ENCODE data around the gene COPA.

Gene COPA

DNA sequence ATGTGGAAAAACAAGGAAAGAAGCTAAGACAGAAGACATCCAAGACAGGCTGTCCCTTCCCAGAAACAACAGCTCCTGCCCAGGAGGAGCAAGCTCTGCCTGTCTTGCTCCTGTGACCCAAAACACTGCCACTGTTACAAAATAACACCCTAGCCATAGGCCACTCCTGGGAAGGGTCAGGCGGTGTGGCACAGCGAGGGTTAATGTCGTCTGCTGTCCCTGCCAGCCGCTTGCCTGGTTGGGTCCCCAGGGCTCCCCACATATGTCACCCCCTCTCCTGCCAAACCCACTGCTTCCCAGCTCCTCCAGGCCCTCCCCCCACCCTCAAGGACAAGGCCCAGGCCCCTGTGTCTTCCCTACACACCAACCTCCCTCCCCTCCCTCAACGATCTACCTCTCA lies 20.0 kb upstream of the COPA start:
- no peak for DNase-seq (ENCODE audit: low read depth in 2 of 2)

DNA sequence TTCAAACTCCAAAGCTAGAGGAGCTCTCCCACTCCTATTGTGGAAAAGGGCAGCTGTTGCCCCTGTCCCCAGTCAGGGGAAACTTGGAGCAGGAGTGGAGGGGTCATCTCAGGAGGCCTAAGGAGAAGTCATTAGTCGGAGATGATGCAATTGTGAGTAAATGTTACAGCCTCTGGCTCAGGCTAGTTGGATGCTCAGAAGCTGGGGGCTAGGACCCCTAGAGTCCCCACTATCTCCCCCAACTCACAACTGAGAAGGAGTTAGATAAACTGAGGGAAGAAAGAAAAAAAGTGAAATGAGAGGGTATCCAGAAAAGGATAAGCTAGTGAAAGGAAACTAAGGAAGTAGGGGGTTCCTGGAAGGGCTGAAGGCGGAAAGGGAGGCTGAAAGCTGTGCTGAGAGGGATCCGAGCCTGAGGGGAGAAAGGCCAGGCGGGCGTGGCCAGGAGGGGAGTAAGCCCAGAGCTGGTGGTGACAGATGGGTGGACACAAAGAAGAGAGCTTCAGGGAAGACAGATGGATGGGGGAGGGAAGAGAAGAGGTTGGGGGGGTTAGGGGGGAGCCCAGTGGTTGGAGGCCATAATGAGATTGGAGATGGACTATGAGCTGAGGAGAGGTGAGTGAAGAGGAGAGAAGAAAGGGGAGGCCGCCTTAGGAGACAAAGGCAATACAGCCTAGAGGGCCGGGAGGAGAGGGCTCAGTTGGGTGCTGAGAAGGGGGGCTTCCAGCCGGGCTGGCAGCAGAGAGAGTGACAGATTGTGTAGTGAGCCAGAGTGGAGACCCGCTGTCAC lies 19.3 kb upstream of the COPA start:
- DNase-seq (ENCODE audit: low read depth in 2 of 2): no peak

DNA sequence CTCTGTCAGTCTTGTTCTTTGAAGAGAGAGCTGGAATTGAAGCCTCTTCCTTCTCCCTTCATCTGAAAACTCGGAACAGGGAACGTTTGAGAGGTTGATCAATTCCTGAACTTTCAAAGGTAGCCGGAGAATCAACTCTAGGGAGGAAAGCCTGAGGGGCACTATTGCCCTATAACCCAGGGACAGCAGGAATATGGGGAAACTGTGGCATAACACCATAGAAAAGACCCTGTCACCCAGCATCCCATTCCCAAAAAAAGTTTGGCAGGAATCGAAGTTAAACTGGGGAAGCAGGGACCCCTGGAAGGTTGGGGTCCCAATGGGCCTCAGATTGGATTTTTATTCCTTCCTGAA lies 18.7 kb upstream of the COPA start:
- no peak for DNase-seq (ENCODE audit: low read depth in 2 of 2)

DNA sequence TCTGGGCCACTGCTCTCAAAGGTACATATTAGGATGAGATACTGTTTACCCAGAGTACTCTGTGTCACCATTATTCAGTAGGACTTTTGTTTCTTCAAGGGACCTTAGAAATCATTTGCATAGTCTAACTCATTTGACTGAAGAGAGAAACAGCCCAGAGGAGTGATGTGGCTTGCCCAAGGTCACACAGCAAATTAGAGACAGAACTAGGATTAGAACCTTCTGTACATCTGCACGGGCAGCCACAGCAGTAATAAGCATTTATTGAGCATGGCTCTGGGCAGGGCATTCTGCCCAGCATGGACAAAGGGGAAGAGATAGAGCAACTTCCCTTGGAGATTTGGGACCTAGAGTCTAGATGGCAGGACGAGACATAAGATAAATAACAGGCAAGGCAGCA lies 18.1 kb upstream of the COPA start:
- no peak for DNase-seq (ENCODE audit: low read depth in 2 of 2)

DNA sequence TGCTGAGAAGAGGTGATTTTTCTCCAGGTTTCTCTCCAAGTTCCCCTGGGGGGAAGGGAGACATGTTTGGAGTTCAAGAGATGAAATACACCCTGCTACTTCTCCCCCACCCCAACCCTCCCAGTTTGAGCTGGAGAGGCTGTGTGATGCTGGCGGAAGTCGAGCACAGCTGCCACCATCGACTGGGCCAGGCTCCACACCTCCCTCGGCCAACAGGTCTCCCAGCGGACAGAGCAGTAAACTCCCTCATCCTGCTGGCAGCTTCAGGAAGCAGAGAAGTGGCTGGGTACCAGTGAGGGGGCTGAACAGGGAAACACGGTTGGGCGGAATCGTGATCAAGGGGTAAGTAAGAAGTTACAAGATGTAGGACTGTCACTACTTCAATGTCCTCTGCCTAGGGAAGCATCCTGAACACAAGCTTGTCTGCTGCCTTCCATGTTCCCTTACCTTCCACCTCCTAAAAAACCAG lies 17.2 kb upstream of the COPA start:
- no peak for DNase-seq (ENCODE audit: low read depth in 2 of 2)

DNA sequence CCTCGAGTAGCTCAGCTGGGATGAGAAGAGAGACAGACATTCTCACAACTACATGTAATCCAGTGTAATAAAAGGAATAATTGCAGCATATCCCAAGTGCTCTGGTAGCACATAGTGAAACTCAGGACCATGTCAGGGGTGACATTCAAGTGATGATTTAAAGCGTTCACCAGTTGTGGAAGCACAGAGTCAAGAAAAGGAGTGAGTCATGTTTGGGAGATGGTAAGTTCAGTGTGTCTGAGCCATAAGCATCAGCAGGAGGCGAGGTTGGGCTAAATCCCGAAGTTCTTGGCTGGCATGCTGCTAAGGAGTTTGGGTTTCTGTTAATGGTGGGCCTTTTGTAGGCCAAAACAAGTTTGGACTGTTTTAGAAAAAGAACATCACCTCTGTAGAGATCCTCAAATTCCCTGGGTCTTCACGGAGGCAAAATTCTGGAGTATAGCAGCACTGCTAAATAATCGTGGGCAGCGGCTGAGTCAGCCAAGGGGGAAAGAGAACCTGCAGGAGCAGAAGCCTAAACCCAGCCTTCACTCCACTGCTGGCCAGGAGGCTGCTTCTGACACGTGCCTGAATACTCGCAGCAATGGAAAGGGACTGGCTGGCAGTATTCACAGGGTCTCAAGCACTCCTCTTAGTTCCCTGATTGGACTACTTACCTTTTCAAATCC lies 16.6 kb upstream of the COPA start:
- DNase-seq (ENCODE audit: low read depth in 2 of 2): no peak

DNA sequence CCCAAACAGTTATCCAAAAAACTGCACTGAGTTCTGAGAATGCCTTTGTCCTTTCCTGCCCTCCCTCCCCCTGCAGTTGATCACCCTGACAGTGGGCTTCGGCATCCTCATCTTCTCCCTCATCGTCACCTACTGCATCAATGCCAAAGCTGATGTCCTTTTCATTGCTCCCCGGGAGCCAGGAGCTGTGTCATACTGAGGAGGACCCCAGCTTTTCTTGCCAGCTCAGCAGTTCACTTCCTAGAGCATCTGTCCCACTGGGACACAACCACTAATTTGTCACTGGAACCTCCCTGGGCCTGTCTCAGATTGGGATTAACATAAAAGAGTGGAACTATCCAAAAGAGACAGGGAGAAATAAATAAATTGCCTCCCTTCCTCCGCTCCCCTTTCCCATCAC lies 15.0 kb upstream of the COPA start:
- DNase-seq (ENCODE audit: low read depth in 2 of 2): no peak

DNA sequence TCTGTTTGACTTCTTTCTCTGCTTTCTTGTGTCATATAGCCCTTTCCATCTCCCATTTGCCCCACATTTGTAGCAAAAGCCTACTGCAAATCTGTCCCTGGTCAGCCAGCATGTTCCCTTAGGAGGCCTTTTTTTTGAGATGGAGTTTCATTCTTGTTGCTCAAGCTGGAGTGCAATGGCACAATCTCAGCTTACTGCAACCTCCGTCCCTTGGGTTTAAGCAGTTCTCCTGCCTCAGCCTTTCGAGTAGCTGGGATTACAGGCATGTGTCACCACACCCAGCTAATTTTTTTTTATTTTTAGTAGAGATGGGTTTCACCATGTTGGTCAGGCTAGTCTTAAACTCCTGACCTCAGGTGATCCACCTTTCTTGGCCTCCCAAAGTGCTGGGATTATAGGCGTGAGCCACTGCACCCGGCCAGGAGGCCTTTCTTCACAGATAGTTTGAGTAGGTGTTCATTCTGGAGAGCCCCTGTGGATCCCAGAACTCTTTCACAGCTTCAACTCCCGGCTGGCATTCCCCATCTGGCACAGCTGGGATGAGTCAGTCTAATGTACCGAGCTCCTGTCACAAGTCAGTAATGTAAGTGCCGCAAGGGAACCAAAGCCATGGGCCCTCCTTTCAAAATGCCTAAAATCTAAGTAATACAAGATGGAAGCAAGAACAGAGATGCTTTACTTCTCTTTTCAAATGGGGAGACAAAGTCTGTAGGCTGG lies 14.4 kb upstream of the COPA start:
- no peak for DNase-seq (ENCODE audit: low read depth in 2 of 2)

DNA sequence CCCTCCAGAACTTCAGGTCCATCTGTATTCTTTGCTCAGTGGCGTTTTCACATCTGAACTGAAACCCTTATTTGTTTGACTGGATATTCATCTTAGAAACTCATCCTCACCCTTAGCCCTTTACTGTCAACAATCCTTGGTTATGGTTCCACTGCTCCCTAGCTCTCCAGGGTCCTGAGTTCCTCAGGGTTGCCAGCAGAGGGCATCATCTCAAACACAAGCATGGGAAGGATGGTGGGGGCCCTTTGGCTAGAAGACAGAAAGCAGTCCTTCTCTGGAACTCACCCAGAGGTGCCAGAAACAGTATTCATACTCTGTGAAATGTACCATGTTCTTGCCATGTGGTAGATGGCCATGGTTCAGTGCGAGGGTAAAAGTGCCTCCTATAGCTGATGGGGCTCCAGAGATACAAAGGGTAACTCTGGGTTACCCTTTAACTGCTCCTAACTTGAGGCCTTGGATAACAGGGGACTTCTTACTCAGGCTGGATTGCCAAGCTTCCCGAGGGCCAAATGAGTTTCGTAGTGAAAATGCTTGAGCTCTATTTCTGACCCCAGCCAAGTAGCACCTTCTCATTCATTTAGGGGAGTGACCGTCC lies 11.4 kb upstream of the COPA start:
- DNase-seq (ENCODE audit: low read depth in 2 of 2): no peak

DNA sequence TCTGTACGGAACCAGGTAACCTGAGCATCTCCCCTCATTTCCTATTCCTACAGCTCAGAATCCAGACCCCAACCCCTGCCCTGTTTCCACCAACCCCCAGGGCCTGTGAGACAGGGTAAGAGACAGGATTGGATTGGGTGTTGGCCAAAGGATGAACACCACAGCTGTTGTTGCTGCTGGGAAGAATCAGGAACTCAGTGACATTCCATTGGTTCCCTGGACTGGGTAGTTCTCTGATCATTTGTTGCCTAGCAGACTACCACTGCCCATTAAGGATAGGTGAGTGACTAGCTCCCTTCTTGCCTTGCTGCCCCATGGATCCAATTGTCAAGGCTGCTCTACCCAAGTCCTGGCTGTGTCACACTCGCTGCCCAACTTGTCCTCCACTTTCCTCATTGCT lies 10.2 kb upstream of the COPA start:
- no peak for DNase-seq (ENCODE audit: low read depth in 2 of 2)

DNA sequence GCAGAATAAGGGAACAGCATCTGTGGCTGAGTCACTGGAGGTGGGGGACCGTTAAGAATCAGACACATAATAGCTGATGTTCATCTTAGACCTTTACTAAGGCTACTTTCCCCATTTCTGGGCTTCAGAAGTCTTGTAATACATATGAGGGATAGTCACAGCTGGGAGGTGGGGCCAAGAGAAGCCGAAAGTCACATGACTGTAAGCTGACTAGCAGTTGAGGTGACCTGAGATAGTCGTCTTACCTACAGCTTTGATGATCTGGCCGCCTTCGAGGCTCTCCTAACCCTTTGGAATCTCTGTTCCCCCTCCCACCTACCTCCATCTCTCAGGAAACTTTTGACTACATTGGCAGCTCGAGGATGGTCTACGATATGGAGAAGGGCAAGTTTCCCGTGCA lies 9.5 kb upstream of the COPA start:
- DNase-seq (ENCODE audit: low read depth in 2 of 2): no peak

DNA sequence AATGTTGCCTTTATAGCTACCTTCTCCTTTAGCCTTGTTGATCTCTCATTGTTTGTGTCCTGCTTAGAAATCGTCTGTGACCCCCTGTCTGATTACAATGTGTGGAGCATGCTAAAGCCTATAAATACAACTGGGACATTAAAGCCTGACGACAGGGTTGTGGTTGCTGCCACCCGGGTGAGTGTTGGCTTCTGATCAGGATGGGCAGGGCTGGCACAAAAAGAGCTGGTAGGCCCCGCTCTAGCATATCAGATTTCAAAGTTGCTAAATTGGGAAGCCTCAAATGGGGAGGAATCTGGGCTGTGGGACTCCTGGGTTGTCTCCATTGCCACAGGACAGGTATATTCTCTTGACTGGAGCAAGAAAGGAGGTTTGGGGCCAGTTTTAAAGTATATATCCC lies 8.6 kb upstream of the COPA start:
- no peak for DNase-seq (ENCODE audit: low read depth in 2 of 2)

DNA sequence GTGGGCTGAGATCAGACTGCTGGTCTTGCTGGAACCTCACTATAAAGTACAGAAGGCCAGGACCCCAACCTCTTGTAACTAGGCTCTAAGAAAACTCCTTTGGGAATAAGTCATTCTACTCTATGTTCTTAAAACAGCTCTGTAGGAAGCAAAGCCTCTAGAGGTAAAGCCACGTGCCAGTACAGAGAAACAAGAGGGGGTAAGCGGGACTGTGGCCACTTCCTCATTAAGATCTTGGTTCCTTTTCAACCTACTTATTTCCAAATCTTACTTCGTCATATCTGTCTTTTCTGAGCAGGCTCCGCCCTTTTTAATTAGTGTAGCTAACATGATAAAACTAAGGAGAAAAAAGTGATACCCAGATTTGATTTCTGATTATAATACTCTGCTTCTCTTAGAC lies 3.9 kb upstream of the COPA start:
- DNase-seq (ENCODE audit: low read depth in 2 of 2): no peak

DNA sequence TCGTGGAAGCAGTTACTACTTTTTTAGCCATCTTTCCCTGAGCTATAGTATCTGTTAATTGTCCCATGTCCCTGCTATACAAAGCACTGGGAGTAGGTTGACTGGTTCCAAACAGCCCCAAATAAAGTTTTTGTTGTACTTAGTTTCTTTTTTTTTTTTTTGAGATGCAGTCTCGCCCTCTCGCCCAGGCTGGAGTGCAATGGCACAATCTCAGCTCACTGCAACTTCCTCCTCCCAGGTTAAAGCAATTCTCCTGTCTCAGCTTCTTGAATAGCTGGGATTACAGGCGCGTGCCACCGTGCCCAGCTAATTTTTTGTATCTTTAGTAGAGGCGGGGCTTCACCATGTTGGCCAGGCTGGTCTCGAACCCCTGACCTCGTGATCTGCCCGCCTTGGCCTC lies 3.4 kb upstream of the COPA start:
- no peak for DNase-seq (ENCODE audit: low read depth in 2 of 2)

DNA sequence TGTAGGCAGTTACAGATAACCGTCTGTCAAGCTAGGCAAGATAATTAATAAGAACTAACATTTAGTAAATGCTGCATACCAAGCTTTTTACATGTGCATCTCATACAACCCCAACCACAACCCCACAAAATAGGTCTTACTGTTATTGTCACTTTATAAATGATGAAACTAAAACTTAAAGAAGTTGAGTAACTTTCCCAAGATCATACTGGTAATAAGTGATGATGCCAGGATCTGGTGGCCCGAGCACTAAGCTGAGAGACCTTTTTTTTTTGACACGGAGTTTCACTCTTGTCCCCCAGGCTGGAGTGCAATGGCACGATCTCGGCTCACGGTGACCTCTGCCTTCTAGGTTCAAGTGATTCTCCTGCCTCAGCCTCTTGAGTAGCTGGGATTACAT lies 1.9 kb upstream of the COPA start:
- DNase-seq (ENCODE audit: low read depth in 2 of 2): no peak

DNA sequence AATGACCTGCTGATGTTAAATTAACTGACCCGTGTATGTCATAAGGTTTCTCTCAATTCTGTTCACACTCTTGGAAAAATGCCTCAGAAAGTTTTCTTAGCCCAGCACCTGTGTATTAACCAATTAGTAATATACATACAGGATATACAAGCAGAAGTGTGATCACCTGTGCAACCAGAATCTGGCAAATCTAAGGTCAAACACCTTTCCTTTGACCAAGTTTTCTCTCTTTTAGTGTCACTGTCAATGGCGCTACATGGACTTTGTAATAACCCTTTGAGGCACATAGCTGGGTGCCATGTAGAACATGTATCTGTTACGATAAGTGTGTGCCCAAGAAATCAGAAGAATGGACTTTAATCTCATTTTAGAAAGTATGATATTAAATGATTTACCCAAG lies 1.2 kb upstream of the COPA start:
- DNase-seq (ENCODE audit: low read depth in 2 of 2): no peak

DNA sequence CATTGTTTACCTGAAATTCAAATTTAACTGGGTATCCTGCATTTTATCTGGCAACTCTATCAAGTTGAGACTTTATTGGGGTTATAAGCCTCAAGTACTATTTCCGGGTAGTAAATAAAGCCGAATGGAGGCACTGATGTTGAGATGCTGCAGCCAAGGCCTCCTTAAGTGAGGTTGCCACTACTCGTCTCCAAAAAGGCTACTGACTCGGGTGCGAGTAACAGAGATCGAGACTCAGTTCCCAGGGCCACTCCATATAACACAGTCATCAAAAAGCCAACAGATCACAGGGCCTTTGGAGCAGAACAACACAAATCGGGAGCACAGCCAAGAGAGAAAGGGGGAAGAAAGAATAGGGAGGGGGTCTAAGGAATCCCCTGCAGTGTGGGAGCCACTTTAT lies 524 bp downstream of the COPA start:
- DNase-seq (ENCODE audit: low read depth in 2 of 2): no peak

DNA sequence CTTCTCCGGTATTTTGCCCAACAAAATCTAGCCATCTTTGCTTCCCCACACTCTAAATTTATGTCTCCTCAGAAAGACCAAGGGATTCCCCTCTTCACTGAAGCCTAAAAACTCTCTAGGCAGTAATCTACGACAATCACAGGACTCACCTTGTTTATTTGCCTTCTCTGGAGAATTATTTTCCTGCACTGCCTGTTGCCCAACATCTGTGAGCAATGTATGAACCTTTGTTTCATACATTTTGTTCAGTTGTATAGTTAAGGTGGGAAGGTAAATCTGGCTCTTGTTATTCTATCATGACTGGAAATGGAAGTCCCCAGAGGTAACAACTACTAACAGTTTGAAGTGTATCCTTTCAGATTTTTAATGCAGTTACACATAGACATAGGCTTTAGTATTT lies 2.2 kb downstream of the COPA start:
- no peak for DNase-seq (ENCODE audit: low read depth in 2 of 2)

DNA sequence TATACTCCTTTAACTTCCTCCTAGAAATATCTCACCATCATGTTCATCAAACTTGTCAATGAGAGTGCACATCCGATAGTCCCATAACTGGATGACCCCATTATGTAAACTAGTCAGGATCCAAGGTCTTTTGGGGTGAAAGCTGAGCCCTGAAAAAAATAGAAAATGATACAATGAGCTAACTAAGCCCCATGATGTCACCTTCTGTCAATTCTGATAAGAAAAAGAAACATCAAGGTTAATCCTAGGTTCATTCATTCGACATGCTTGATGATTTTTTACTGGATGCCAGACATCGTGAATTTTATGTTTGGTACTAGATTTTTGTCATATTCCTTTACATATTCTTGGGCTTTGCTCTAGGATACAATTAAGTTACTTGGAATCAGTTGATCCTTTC lies 2.9 kb downstream of the COPA start:
- no peak for DNase-seq (ENCODE audit: low read depth in 2 of 2)

DNA sequence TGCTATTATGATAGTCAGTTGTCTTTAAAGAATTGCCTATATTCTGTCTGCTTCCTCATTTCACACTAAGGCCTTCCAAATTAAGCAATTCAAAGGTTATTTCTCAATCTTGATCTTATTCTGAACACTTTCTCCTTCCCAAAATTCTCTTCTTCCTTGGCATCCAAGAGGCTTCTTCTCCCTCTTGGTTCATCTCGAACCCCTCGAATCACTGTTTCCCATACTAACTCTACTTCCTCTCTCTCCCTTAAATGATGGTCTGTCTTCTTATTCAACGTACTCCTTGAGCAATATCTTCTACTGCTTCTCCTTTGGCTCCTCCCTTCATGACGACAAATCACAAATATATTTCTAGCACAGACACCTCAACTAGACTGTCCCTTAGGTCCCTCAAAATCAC lies 4.5 kb downstream of the COPA start:
- no peak for DNase-seq (ENCODE audit: low read depth in 2 of 2)

DNA sequence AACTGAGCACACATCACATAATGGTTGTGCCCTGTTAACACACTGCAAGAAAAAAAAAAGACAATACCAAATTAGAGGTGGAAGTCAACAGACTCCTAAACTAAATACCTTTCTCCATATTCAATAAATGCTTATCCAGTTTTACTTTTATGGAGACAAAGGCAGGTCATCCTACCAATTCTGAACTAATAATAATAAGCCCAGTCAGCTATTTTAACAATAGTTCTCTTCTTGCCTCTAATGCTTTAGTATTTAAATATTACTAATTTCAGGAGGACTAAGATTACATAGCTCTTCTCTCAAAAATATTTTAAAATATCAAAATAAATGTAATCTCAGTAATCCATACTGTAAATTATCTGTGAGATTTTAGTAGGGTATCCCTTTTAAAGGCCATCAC lies 10.5 kb downstream of the COPA start:
- no peak for DNase-seq (ENCODE audit: low read depth in 2 of 2)

DNA sequence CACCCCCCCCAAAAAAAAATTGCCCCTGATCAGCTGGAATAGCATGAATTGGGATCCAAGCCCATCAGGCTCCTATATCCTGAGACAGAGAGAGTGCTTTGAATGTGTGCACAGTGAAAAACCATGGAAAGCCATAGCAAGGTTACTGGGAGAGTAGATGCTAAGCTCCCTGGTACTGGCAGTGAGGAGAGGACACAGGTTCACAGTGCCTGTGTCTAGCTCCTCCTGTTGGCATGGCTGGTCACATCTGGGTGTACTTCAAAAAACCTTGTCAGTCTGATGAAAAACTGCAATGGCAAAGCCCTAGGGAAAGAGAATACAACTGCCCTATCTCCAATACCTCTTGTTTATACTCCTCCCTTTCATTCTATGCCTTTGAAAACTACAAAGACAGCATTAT lies 12.9 kb downstream of the COPA start:
- no peak for DNase-seq (ENCODE audit: low read depth in 2 of 2)

DNA sequence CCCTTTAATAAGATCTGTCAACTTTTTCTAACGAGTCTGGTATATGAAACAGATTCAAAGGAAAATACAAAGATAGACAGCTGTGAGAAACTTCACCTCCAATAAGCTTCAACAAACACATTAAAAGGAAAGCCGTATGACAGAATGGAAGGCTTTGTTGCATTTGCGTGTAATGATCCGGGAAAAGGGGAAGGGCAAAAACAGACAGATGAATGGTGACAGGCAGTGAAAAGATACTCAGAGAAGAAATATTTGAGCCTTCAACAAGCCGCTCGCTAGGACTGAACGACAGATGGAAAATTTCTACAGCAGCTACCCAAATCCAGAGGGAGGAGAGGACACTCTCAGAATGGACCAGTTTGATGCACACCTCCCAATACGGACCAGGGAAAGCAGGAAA lies 14.9 kb downstream of the COPA start:
- DNase-seq (ENCODE audit: low read depth in 2 of 2): no peak

All from stimulated activated CD8-positive, alpha-beta memory T cell treated with anti-CD3 and anti-CD28 coated beads, Interleukin-15, amount 100 ng/mL, for 4 hours (primary cell).